Neutrophil (primary cell): ENCODE measurements around the gene MADCAM1.
A peak's percentile ranks its signal among the peaks of the same experiment; 100 is the strongest.

ENCODE experiments used
- H3K27ac ChIP-seq: fragments of 200-600 bp; sonication (generic); 2 replicates; pipeline ENCODE4 v1.5.1; 2016; ENCODE audit warnings: mild to moderate bottlenecking, moderate library complexity
- H3K27me3 ChIP-seq: fragments of 200-600 bp; sonication (generic); 2 replicates; pipeline ENCODE4 v1.6.0; 2016; ENCODE audit warnings: mild to moderate bottlenecking
- H3K36me3 ChIP-seq: fragments of 200-600 bp; sonication (generic); 2 replicates; pipeline ENCODE4 v1.5.1; 2017
- H3K4me1 ChIP-seq, 2 experiments: fragments of 200-600 bp in 1 of 2; sonication (generic) in 1 of 2; 1 replicate in 1 of 2; 2 replicates in 1 of 2; pipeline versions ENCODE4 v1.5.1 to v1.6.1; 2013 to 2016; ENCODE audit warnings: low read depth in 1 of 2, low read length in 1 of 2, mild to moderate bottlenecking in 1 of 2, moderate library complexity in 1 of 2; ENCODE audit not compliant: control insufficient read depth in 1 of 2, insufficient read depth in 1 of 2
- H3K4me3 ChIP-seq, 2 experiments: fragments of 200-600 bp in 1 of 2; sonication (generic) in 1 of 2; 1 replicate in 1 of 2; 2 replicates in 1 of 2; pipeline ENCODE4 v1.5.1; 2013 to 2016; ENCODE audit warnings: low read depth in 1 of 2, low read length in 1 of 2, mild to moderate bottlenecking in 1 of 2, moderate library complexity in 1 of 2
- H3K9me3 ChIP-seq: fragments of 200-600 bp; sonication (generic); 2 replicates; pipeline ENCODE4 v1.5.1; 2016
- TF ChIP-seq, protein P1 (sequence below): fragments of 200-600 bp; sonication (generic); IDR thresholded peaks from 2 replicates; pipeline ENCODE4 v1.5.1; 2016; ENCODE audit warnings: antibody characterized with exemption

MADCAM1 gene

DNA sequence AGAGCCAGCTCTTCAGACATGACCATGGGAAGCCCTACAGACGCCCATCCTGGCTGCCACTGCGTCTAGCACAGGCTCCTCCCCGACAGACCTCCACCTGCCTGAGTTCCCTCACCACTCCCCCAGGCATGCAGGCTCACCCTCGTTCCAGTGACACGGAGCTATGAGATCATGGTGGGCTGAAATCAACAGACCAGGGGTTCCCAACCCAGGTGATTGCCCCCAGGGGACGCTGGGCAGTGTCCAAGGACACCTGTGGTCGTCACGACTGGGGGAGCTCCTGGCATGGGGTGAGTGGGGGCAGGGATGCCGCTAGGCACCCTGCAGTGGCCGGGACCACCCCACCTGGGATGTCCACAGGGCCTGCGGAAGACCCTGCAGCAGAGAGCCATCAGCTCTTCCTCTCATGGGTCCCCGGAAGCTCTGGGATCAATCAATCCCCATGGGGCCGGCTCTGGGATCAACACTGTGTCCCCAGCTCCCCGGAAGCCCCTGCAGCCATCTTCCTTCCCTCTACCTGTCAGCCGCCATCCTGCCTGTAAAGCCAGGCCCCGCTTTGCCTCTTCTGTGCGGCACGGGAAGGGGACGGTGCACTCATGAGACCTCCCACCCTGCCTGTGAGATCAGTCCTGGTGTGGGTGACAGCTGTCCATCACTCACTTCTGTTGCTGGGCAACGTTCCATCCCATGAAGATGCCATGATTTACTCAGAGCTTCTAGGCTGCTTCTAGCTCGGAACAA, 12.8 kb upstream of the MADCAM1 start:
- TF ChIP-seq, protein P1, sequence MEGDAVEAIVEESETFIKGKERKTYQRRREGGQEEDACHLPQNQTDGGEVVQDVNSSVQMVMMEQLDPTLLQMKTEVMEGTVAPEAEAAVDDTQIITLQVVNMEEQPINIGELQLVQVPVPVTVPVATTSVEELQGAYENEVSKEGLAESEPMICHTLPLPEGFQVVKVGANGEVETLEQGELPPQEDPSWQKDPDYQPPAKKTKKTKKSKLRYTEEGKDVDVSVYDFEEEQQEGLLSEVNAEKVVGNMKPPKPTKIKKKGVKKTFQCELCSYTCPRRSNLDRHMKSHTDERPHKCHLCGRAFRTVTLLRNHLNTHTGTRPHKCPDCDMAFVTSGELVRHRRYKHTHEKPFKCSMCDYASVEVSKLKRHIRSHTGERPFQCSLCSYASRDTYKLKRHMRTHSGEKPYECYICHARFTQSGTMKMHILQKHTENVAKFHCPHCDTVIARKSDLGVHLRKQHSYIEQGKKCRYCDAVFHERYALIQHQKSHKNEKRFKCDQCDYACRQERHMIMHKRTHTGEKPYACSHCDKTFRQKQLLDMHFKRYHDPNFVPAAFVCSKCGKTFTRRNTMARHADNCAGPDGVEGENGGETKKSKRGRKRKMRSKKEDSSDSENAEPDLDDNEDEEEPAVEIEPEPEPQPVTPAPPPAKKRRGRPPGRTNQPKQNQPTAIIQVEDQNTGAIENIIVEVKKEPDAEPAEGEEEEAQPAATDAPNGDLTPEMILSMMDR = no peak
- H3K27ac ChIP-seq = no peak overlapping the region
- no peak overlapping the region for H3K4me3 ChIP-seq
- no peaks in the 10 kb centered on the region for H3K9me3 ChIP-seq
- H3K27me3 ChIP-seq = peaks cover 60% of the 10 kb centered on the region
- H3K36me3 ChIP-seq = no peaks in the 10 kb centered on the region
- peaks cover 0 to 2% of the 10 kb centered on the region in 2 experiments for H3K4me1 ChIP-seq

DNA sequence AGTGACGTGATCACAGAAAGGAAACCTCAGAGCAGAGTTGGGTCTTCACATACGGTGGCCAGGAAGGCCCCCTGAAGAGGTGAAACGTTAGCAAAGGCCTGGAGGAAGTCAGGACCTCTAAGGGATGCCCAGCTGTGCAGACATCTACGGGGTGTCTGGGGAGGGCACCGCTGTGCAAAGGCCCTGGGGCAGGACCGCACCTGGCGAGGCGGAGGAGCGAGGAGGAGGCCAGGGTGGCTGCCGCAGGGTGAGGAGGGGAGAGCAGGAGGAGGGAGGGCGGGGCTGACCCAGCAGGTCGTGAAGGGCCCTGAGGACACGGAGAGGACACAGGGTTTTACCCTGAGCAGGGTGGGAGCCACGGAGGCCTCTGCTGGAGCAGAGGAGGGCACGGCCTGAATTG, 11.8 kb upstream of the MADCAM1 start:
- Histone ChIP-seq H3K4me1 (peaks cover 3 to 5% of the 10 kb centered on the region in 2 experiments), H3K9me3 (no peaks in the 10 kb centered on the region), H3K4me3 (no peak overlapping the region), H3K27ac (no peak overlapping the region), H3K36me3 (no peaks in the 10 kb centered on the region), H3K27me3 (peaks cover 54% of the 10 kb centered on the region)
- TF ChIP-seq, protein P1 = no peak

DNA sequence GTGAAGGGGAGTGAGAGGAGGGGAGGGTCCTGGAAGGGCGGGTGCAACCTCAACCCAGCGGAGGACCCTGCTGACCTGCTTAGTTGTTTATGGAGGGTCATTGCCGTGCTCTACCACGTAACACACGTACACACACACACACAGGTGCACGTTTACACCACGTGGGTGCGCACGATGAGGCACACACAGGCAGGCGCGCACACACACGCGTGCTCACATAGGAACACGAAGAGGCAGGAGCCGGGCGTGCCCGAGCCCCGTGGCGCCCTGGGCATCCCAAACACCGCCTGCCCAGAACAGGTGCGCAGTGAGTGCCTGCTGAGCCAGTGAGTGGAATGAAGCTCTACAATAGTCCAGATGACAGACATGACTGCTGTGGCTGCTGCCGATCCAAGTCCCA, 11.2 kb upstream of the MADCAM1 start:
- Histone ChIP-seq H3K9me3 (no peaks in the 10 kb centered on the region), H3K4me3 (no peak overlapping the region), H3K27me3 (peaks cover 54% of the 10 kb centered on the region), H3K27ac (no peak overlapping the region), H3K36me3 (no peaks in the 10 kb centered on the region), H3K4me1 (peaks cover 8 to 11% of the 10 kb centered on the region in 2 experiments)
- TF ChIP-seq, protein P1 = no peak

DNA sequence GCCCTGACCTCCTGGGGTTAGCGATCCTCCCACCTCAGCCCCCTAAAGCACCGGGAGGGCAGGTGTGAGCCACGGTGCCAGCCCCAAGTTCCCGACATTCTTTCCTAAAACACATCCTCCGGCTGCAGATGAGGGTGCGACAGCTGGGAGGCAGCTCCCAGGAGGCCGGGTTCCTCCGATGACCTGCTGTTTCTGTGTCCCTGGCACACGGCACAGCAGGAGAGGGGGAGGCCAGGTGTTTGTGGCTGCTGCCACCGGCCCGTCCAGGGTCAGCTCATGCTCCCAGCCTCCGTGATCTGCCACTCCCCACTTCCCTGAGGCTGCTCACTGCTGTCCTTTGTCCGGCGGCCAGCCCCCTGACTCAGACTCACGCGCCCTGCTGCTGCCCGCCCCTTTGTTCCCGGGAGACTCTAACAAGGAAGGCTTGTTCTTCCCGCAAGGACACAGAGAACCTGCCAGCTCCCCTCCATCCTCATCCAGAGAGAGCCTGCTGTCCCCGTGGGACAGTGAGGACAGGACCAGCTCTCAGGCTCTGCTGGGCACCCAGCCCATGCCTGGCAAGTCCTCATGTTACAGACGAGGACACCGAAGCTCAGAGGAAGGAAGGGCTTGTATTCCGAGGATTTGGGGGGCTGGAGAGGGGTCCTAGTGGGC, 10.6 kb upstream of the MADCAM1 start:
- Histone ChIP-seq H3K27ac (no peak overlapping the region), H3K27me3 (peaks cover 54% of the 10 kb centered on the region), H3K36me3 (no peaks in the 10 kb centered on the region)

DNA sequence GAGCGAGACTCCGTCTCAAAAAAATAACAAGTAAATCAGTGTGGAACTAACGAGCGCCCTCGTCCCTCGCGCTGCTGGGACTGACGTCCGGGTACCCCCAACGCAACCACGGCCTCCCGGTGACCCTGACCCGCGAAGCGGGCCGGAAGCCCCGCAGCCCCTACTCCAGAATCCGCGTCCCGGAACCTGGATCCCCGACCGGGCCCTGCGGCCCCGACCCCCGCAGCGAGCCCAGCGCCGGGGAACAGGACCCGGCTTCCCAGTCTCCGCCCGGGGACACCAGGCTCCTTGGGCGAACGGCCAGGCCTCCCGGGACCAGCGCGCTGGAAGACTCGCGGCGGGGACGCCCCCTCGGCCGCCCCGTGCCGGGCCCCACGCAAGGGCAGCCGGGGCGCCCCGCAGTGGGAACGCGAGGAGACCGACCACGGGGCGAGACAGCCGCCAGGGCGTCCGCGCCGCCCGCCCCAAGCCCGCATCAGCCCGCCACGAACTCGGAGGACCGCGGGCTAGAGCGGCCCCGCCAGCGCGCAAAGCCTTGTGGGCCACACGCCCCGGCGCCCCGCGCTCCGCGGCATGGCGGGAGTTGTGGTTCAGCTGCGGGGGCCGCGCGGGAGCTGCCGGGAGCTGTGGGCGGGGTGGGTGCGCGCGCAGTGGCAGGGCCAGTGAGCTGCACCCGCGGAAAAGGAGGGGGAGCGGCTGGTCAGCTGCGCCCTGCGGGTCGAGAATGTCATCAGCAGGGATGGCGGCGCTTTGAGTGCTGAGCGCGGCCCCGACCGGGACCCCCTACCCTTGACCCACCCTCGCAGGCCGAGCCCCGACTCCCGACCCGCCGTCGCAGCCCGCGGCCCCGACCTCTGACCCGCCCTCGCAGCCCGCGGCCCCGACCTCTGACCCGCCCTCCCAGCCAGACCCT, 7.5 kb upstream of the MADCAM1 start:
- H3K27me3 ChIP-seq = peaks cover 43% of the 10 kb centered on the region
- H3K9me3 ChIP-seq = no peaks in the 10 kb centered on the region
- H3K4me3 ChIP-seq = peak overlapping the region; percentile 84 to 86
- TF ChIP-seq, protein P1 = peak; percentile 48
- H3K4me1 ChIP-seq = peaks cover 11 to 15% of the 10 kb centered on the region in 2 experiments
- H3K36me3 ChIP-seq = no peaks in the 10 kb centered on the region
- H3K27ac ChIP-seq = peak overlapping the region; percentile 83

More for the DNA sequence above, 10.6 kb upstream of the MADCAM1 start:
- H3K4me1 ChIP-seq = peaks cover 11 to 15% of the 10 kb centered on the region in 2 experiments
- H3K4me3 ChIP-seq = no peak overlapping the region
- TF ChIP-seq, protein P1 = no peak
- no peaks in the 10 kb centered on the region for H3K9me3 ChIP-seq
